Astrocyte of the spinal cord (primary cell): ENCODE results near the gene MYL6B.

ENCODE experiments used
- DNase-seq: peaks from one replicate; pipeline ENCODE4 v3.0.0; 2011; ENCODE audit warnings: low read depth, low spot score
- H3K4me3 ChIP-seq: 2 replicates; pipeline ENCODE4 v1.5.1; 2011; ENCODE audit warnings: low read depth, mild to moderate bottlenecking, low read length, moderate library complexity
- in situ Hi-C: cut with HindIII; loops from 2 replicates; pipeline ENCODE4 v1.10.0; 2017; ENCODE audit warnings: low sequenced_read_pairs
- TF ChIP-seq, protein P1 (sequence below): IDR thresholded peaks from 2 replicates; pipeline ENCODE4 v1.5.1; 2012; ENCODE audit warnings: low read depth, mild to moderate bottlenecking, low read length, inconsistent platforms

The MYL6B gene

DNA sequence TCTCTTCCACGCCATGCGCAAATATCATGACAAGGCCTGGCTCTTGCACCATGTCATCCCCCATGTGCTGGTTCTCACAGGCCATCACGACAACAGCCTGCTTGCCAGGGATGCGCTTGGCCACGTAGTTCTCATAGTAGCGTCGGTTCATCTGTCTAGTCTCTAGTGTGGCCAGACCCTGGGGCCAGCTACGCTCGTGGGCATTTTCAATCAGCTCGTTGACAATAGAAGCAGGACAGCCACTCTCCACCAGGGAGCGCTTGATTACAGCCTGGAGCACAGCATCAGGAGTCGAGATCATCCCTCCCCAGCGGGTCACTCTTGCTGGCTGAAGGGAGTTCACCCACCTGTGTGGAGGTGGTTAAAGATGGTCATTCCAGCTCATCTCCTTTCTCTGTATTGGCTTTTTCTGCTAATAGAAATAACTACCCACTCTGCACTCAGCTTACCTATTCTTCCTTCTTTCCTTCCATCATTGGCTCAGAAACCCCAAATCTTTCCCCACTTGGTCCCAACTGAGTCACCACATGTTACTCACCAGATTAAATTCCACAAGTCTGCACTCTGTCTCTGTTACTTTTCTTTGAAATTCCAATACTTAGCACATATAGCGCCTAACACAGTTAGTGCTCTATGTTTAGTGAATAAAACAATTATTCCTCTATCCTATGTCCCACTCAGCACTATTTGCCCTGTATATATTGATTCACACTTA lies 54.2 kb downstream of the MYL6B start:
- peak; percentile 45 for DNase-seq
- in situ Hi-C loops = no loop called here
- no peak overlapping the region for H3K4me3 ChIP-seq
- TF ChIP-seq, protein P1, sequence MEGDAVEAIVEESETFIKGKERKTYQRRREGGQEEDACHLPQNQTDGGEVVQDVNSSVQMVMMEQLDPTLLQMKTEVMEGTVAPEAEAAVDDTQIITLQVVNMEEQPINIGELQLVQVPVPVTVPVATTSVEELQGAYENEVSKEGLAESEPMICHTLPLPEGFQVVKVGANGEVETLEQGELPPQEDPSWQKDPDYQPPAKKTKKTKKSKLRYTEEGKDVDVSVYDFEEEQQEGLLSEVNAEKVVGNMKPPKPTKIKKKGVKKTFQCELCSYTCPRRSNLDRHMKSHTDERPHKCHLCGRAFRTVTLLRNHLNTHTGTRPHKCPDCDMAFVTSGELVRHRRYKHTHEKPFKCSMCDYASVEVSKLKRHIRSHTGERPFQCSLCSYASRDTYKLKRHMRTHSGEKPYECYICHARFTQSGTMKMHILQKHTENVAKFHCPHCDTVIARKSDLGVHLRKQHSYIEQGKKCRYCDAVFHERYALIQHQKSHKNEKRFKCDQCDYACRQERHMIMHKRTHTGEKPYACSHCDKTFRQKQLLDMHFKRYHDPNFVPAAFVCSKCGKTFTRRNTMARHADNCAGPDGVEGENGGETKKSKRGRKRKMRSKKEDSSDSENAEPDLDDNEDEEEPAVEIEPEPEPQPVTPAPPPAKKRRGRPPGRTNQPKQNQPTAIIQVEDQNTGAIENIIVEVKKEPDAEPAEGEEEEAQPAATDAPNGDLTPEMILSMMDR = peak; percentile 82
